HL-60 (cell line): ENCODE measurements around the gene CTIF.

ENCODE experiments used
- CTCF ChIP-seq: IDR thresholded peaks from one replicate; pipeline ENCODE4 v1.5.1; 2011; ENCODE audit warnings: low read length, control low read depth, inconsistent platforms; ENCODE audit not compliant: insufficient read depth
- GABPA ChIP-seq: IDR thresholded peaks from 2 replicates; pipeline ENCODE4 v1.6.1; 2012; ENCODE audit warnings: low read depth
- POLR2AphosphoS5 ChIP-seq: IDR thresholded peaks from 2 replicates; pipeline ENCODE4 v1.6.1; 2012; ENCODE audit warnings: low read depth
- SPI1 ChIP-seq: IDR thresholded peaks from 2 replicates; pipeline ENCODE4 v1.6.1; 2012; ENCODE audit warnings: low read depth, mild to moderate bottlenecking, borderline replicate concordance
- TF ChIP-seq, protein P1 (sequence below): IDR thresholded peaks from 2 replicates; pipeline ENCODE4 v1.6.1; 2012; ENCODE audit warnings: low read depth; ENCODE audit not compliant: insufficient replicate concordance

GRCh38 chr18:48729404-48729803, 190.6 kb downstream of the CTIF start:
- TF ChIP-seq CTCF = no peak
- TF ChIP-seq POLR2AphosphoS5 = no peak
- no peak for TF ChIP-seq GABPA
- TF ChIP-seq, protein P1, sequence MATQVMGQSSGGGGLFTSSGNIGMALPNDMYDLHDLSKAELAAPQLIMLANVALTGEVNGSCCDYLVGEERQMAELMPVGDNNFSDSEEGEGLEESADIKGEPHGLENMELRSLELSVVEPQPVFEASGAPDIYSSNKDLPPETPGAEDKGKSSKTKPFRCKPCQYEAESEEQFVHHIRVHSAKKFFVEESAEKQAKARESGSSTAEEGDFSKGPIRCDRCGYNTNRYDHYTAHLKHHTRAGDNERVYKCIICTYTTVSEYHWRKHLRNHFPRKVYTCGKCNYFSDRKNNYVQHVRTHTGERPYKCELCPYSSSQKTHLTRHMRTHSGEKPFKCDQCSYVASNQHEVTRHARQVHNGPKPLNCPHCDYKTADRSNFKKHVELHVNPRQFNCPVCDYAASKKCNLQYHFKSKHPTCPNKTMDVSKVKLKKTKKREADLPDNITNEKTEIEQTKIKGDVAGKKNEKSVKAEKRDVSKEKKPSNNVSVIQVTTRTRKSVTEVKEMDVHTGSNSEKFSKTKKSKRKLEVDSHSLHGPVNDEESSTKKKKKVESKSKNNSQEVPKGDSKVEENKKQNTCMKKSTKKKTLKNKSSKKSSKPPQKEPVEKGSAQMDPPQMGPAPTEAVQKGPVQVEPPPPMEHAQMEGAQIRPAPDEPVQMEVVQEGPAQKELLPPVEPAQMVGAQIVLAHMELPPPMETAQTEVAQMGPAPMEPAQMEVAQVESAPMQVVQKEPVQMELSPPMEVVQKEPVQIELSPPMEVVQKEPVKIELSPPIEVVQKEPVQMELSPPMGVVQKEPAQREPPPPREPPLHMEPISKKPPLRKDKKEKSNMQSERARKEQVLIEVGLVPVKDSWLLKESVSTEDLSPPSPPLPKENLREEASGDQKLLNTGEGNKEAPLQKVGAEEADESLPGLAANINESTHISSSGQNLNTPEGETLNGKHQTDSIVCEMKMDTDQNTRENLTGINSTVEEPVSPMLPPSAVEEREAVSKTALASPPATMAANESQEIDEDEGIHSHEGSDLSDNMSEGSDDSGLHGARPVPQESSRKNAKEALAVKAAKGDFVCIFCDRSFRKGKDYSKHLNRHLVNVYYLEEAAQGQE = no peak
- TF ChIP-seq SPI1 = no peak
